Brain pericyte (primary cell): ENCODE results near the gene CORIN.
"Not testable (repeated sequence)": the region's sequence is repeated elsewhere in the genome, so short reads cannot be mapped to it uniquely, and the experiment has no call there.

Experiments
- DNase-seq: peaks from one replicate; pipeline ENCODE4 v3.0.0-alpha.2; 2012; ENCODE audit warnings: low read depth, low spot score

Gene CORIN

GRCh38 chr4:47567511-47567910, 270.4 kb downstream of the CORIN start:
- no peak for DNase-seq

GRCh38 chr4:47566969-47567368, 270.9 kb downstream of the CORIN start:
- no peak for DNase-seq

- no peak for DNase-seq
These were observed 271.3 kb downstream of the CORIN start for GRCh38 chr4:47566566-47566965.

GRCh38 chr4:47562297-47562696, 275.6 kb downstream of the CORIN start:
- no peak for DNase-seq

- DNase-seq, result no peak
These were observed 276.5 kb downstream of the CORIN start for GRCh38 chr4:47561331-47561730.

GRCh38 chr4:47560682-47561081, 277.2 kb downstream of the CORIN start:
- no peak for DNase-seq

GRCh38 chr4:47557255-47557654, 280.6 kb downstream of the CORIN start:
- no peak for DNase-seq

GRCh38 chr4:47555920-47556319, 281.9 kb downstream of the CORIN start:
- DNase-seq, result not testable (repeated sequence)

GRCh38 chr4:47553329-47554125, 284.3 kb downstream of the CORIN start:
- no peak for DNase-seq

GRCh38 chr4:47551682-47552081, 286.2 kb downstream of the CORIN start:
- DNase-seq, result no peak

- DNase-seq, result no peak
These were observed 286.8 kb downstream of the CORIN start for GRCh38 chr4:47550899-47551548.

- DNase-seq, result not testable (repeated sequence)
These were observed 287.5 kb downstream of the CORIN start for GRCh38 chr4:47550357-47550756.
